ENCODE data around the gene SLC35B2.
A peak's percentile ranks its signal among the peaks of the same experiment; 100 is the strongest.

SLC35B2 gene

GRCh38 chr6:44228031-44228430 is 29.3 kb downstream of the SLC35B2 start:
- H3K4me3 ChIP-seq (replicated peaks; ENCODE audit: low read depth, low read length) = no peak overlapping the region
- no peak for TF ChIP-seq CTCF (IDR thresholded peaks at IDR 0.05; ENCODE audit: low read depth, low read length, missing control alignments)
- no peak for DNase-seq (ENCODE audit: extremely low read depth, low read depth)

- no peak for TF ChIP-seq CTCF (IDR thresholded peaks at IDR 0.05; ENCODE audit: low read depth, low read length, missing control alignments)
- H3K4me3 ChIP-seq (replicated peaks; ENCODE audit: low read depth, low read length) = no peak overlapping the region
- DNase-seq (ENCODE audit: extremely low read depth, low read depth) = no peak
These were observed 30.1 kb downstream of the SLC35B2 start for GRCh38 chr6:44227148-44227793.

- peak overlapping the region; percentile 74 for H3K4me3 ChIP-seq (replicated peaks; ENCODE audit: low read depth, low read length)
- TF ChIP-seq CTCF (IDR thresholded peaks at IDR 0.05; ENCODE audit: low read depth, low read length, missing control alignments) = no peak
- DNase-seq (ENCODE audit: extremely low read depth, low read depth) = no peak
These were observed 30.8 kb downstream of the SLC35B2 start for GRCh38 chr6:44226368-44227147.

GRCh38 chr6:44225579-44226325 is 31.6 kb downstream of the SLC35B2 start:
- TF ChIP-seq CTCF (IDR thresholded peaks at IDR 0.05; ENCODE audit: low read depth, low read length, missing control alignments) = no peak
- peak overlapping the region; percentile 74 for H3K4me3 ChIP-seq (replicated peaks; ENCODE audit: low read depth, low read length)
- DNase-seq (ENCODE audit: extremely low read depth, low read depth) = no peak

GRCh38 chr6:44224965-44225305 is 32.4 kb downstream of the SLC35B2 start:
- no peak for TF ChIP-seq CTCF (IDR thresholded peaks at IDR 0.05; ENCODE audit: low read depth, low read length, missing control alignments)
- H3K4me3 ChIP-seq (replicated peaks; ENCODE audit: low read depth, low read length) = peak overlapping the region; percentile 74
- DNase-seq (ENCODE audit: extremely low read depth, low read depth) = no peak

GRCh38 chr6:44224029-44224964 is 33.0 kb downstream of the SLC35B2 start:
- H3K4me3 ChIP-seq (replicated peaks; ENCODE audit: low read depth, low read length) = peak overlapping the region; percentile 74
- DNase-seq (ENCODE audit: extremely low read depth, low read depth) = no peak
- TF ChIP-seq CTCF (IDR thresholded peaks at IDR 0.05; ENCODE audit: low read depth, low read length, missing control alignments) = no peak
